HL-60 (cell line): Measurements from ENCODE around the gene KCNK18.

ENCODE experiments used
- DNase-seq, 2 experiments: peaks; one replicate each; pipeline ENCODE4 v3.0.0-alpha.2; 2010 to 2020; ENCODE audit warnings: low read depth in 1 of 2, low spot score in 1 of 2
- H3K27ac ChIP-seq: fragments of 250-450 bp; sonication (Bioruptor Pico); replicated peaks from 2 replicates; pipeline ENCODE4 v1.5.1; 2020; ENCODE audit warnings: mild to moderate bottlenecking, moderate library complexity
- H3K27me3 ChIP-seq: fragments of 250-450 bp; sonication (Bioruptor Pico); 2 replicates; pipeline ENCODE4 v1.5.1; 2021; ENCODE audit warnings: mild to moderate bottlenecking, moderate library complexity; ENCODE audit not compliant: insufficient read depth, poor library complexity, severe bottlenecking
- H3K4me3 ChIP-seq: replicated peaks from 2 replicates; pipeline ENCODE4 v1.5.1; 2011; ENCODE audit warnings: mild to moderate bottlenecking, control low read depth, low read length; ENCODE audit not compliant: insufficient read depth
- GABPA ChIP-seq: IDR thresholded peaks from 2 replicates; pipeline ENCODE4 v1.6.1; 2012; ENCODE audit warnings: low read depth
- POLR2AphosphoS5 ChIP-seq: IDR thresholded peaks from 2 replicates; pipeline ENCODE4 v1.6.1; 2012; ENCODE audit warnings: low read depth
- SPI1 ChIP-seq: IDR thresholded peaks from 2 replicates; pipeline ENCODE4 v1.6.1; 2012; ENCODE audit warnings: low read depth, mild to moderate bottlenecking, borderline replicate concordance
- TF ChIP-seq, protein P1 (sequence below): IDR thresholded peaks from 2 replicates; pipeline ENCODE4 v1.6.1; 2012; ENCODE audit warnings: low read depth; ENCODE audit not compliant: insufficient replicate concordance
- TF ChIP-seq, protein P2 (sequence below): IDR thresholded peaks from one replicate; pipeline ENCODE4 v1.5.1; 2011; ENCODE audit warnings: low read length, control low read depth, inconsistent platforms; ENCODE audit not compliant: insufficient read depth

KCNK18 gene

DNA sequence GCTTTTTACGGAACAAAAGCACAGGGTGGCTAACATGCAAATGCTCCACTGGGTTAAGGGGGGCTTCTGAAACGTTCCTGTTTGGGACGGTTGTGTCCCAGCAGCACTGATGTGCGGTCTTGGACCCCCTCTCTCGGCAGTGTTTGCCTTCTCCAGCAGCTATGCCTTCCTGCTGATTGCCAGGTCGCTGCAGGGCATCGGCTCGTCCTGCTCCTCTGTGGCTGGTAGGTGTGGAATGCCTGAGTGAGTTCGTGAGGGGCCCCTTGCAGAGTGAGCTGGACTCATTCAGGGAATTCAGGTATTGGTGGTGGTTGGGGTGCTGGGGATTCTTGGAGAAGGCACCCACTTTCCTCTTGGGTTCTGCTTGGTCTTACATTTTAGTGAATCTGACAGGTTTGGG lies 56.6 kb downstream of the KCNK18 start:
- Histone ChIP-seq H3K27ac (no peak overlapping the region), H3K4me3 (no peak overlapping the region), H3K27me3 (peaks cover 6% of the 10 kb centered on the region)
- DNase-seq, result no peak
- TF ChIP-seq GABPA (no peak), POLR2AphosphoS5 (no peak), SPI1 (no peak)
- TF ChIP-seq, protein P1, sequence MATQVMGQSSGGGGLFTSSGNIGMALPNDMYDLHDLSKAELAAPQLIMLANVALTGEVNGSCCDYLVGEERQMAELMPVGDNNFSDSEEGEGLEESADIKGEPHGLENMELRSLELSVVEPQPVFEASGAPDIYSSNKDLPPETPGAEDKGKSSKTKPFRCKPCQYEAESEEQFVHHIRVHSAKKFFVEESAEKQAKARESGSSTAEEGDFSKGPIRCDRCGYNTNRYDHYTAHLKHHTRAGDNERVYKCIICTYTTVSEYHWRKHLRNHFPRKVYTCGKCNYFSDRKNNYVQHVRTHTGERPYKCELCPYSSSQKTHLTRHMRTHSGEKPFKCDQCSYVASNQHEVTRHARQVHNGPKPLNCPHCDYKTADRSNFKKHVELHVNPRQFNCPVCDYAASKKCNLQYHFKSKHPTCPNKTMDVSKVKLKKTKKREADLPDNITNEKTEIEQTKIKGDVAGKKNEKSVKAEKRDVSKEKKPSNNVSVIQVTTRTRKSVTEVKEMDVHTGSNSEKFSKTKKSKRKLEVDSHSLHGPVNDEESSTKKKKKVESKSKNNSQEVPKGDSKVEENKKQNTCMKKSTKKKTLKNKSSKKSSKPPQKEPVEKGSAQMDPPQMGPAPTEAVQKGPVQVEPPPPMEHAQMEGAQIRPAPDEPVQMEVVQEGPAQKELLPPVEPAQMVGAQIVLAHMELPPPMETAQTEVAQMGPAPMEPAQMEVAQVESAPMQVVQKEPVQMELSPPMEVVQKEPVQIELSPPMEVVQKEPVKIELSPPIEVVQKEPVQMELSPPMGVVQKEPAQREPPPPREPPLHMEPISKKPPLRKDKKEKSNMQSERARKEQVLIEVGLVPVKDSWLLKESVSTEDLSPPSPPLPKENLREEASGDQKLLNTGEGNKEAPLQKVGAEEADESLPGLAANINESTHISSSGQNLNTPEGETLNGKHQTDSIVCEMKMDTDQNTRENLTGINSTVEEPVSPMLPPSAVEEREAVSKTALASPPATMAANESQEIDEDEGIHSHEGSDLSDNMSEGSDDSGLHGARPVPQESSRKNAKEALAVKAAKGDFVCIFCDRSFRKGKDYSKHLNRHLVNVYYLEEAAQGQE, result no peak
- TF ChIP-seq, protein P2, sequence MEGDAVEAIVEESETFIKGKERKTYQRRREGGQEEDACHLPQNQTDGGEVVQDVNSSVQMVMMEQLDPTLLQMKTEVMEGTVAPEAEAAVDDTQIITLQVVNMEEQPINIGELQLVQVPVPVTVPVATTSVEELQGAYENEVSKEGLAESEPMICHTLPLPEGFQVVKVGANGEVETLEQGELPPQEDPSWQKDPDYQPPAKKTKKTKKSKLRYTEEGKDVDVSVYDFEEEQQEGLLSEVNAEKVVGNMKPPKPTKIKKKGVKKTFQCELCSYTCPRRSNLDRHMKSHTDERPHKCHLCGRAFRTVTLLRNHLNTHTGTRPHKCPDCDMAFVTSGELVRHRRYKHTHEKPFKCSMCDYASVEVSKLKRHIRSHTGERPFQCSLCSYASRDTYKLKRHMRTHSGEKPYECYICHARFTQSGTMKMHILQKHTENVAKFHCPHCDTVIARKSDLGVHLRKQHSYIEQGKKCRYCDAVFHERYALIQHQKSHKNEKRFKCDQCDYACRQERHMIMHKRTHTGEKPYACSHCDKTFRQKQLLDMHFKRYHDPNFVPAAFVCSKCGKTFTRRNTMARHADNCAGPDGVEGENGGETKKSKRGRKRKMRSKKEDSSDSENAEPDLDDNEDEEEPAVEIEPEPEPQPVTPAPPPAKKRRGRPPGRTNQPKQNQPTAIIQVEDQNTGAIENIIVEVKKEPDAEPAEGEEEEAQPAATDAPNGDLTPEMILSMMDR, result no peak

DNA sequence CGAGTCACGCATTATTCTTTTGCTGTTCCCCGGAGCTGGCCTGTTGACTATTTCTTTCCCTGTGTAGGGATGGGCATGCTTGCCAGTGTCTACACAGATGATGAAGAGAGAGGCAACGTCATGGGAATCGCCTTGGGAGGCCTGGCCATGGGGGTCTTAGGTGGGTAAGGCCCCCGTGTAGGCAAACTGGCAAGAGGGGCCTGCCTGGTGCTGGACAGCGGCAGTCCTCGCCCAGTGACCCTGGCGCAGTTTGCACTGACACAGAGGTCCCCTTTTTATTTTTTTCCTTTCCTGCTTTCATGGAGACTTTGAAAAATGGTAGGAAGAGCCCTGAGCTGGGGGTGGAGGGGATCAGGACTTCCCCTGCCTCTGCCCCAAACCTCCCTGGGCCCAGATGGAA lies 57.0 kb downstream of the KCNK18 start:
- TF ChIP-seq, protein P2, result no peak
- TF ChIP-seq, protein P1, result peak; percentile 76
- H3K27me3 ChIP-seq, result peaks cover 5% of the 10 kb centered on the region

DNA sequence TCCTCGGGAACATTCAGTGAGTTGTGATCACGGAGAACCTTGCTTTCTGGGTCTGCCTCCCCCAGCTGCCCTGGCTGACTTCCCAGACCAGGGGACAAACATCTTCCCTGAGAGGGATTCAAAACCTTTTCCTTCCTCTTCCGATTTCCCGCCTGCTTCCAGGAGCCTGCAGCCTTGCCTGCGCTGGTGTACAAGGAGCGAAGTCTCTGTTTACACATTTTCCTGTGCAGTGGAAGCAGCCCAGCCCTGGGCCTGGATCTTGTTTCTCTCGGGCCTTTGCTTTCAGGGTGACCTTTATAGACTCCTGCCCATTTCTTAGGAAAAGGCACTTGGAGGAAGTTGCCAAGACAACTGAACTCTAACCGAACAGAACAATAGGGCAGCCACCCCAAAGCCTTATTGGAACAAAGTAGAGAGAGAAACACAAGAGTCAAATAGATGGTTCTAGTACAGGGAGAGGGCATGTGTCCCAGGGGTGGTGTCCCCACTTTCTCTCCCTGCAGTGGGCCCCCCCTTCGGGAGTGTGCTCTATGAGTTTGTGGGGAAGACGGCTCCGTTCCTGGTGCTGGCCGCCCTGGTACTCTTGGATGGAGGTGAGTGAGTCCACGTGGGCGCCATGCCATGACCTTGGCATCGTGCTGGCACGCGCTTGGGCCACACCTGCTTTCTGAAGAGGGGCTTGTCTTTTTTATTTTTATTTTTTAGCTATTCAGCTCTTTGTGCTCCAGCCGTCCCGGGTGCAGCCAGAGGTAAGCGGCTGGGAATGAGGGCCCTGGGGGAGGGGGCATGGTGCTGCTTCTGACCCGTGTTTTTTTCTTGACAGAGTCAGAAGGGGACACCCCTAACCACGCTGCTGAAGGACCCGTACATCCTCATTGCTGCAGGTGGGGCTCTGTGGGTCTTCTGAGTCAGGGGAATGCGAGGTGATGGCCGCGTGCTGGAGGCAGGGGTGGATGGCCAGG lies 57.8 kb downstream of the KCNK18 start:
- H3K27me3 ChIP-seq, result peaks cover 5% of the 10 kb centered on the region
- no peak overlapping the region for H3K27ac ChIP-seq
- TF ChIP-seq, protein P2, result no peak
- TF ChIP-seq GABPA, result no peak
- no peak overlapping the region for H3K4me3 ChIP-seq
- DNase-seq, result no peak

More for the DNA sequence above, 57.0 kb downstream of the KCNK18 start:
- no peak for DNase-seq
- no peak overlapping the region for H3K4me3 ChIP-seq
- no peak overlapping the region for H3K27ac ChIP-seq
